GM21576 (cell line): Measurements from ENCODE around the gene TPO.

Experiments used
- ATAC-seq: cut with Tn5 transposase; IDR thresholded peaks from one replicate; pipeline ENCODE4 v1.9.1; 2021; ENCODE audit warnings: mild to moderate bottlenecking, moderate library complexity; ENCODE audit not compliant: unreplicated experiment

TPO gene

DNA sequence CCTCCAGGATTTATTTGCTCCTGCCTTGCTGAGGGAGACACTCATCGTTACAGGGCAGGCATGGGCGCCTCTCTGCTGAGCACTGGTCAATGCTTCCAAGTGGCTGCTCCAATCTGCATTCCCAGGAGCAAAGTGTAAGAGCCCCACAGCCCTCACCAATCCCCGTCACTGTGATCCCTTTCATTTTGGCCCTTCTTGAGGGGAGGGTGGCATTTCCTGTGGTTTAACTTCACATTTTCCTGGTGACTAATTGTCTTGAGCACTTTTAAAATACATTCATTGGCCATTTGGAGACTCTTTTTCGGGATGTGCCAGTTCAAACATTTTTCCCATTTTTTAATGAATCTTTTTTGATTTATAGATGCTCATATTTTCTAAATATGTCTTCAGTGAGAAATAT lies 33.0 kb downstream of the TPO start:
- no peak for ATAC-seq

DNA sequence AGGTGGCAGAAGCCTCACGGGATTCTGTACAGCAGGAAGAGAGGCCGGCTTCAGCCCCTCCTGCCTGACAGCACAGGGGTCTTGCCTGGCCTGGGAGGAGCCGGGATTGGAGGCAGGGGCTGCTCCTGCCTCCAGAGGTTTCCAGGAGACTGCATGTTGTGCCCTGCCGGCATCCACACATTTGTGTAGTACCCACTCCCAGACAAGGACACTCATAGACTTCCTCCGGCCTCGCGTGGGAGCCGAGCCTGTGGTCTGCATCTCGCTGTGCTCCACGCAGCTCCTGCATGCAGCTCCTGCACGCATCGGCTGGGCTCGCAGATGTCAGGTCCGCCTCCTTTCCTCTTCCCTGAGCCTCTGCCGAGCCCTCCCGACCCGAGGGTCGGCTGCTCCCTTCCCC lies 34.7 kb downstream of the TPO start:
- ATAC-seq, result no peak

DNA sequence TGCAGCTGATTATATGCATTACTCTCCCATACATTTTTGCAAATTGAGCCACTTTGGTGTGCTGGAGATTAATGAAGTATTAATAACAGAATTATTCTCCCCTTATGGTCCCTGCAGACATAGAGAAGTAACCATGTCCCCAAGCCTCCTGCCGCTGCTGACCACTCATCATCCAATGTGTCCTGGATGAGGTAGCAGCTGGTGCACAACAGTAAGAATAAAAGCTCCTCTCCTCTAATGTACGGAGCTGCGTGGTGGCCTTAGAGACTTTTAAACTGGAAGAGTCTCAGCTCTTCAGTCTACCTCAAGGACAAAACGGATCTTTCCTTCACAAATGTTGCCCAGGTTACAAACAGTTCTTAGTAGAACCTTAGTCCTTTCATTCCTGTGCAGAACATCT lies 37.7 kb downstream of the TPO start:
- no peak for ATAC-seq

DNA sequence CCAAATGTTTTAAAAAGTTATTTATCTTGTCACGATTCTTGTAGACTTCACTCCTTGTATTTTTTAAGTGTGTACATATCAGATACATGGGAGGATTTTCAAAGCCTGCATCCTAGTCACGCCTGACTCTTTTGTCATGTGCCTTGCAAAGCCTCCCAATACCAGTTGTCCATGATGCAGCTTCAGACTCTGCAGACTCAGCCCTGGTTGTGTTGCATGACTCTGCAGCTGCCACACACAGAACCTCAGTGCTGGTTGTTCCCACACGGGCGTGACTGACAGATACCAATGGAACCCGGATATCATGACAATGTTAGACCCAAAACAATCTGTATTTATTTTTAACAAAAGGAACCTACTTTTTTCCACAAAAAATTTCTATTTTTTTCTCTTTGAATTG lies 38.2 kb downstream of the TPO start:
- no peak for ATAC-seq

DNA sequence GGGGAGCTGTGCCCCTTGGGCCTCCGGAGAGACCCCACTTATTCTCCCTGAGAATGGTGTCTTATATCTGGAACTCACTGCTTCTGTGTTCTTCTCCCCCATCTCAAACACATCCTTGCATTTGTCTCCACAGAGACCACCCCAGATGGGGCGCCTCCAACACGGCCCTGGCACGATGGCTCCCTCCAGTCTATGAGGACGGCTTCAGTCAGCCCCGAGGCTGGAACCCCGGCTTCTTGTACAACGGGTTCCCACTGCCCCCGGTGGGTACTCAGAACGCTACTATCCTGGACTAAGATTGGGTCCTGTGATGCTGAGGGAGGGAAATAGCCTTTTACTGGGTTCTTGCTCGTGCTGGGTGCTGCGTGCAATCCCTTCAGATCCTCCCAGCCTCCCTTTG lies 40.3 kb downstream of the TPO start:
- no peak for ATAC-seq

DNA sequence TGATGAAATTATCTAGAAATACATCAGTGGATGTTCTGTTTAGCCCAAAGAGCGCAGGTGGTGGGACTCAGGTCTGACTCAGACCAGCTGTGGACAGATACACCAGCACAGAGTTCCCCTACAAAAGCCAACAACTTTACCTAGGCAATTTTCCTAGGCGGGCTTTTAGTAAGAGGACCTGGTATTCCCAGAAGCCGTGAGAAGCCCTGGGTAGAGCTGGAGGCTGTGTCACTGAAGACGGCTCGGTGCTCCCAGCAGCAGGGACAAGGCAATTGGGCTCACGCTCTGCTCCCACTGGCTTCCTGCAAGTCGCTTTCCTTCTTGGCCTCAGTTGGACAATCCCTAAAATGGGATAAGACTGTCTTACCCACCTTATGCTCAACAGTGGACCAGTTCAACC lies 41.1 kb downstream of the TPO start:
- no peak for ATAC-seq

DNA sequence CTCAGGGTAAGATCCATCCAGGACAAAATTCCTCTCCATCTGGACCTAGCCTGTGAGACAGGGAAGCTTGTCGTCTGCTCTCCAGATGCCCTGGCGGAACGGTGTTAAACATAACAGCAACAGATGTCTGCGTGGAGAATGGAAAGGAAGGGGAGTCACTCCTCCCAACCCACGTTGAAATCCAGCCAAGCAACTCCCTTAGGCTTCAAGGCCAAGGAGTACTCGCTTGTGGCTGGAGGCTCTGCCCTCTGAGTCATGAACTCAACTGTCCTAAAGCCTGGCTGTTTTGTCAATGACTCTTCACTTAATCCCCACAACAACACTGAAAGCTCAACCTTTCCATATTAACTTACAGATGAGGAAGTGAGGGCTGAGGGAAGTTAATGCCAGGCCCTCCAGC lies 42.2 kb downstream of the TPO start:
- ATAC-seq, result no peak

DNA sequence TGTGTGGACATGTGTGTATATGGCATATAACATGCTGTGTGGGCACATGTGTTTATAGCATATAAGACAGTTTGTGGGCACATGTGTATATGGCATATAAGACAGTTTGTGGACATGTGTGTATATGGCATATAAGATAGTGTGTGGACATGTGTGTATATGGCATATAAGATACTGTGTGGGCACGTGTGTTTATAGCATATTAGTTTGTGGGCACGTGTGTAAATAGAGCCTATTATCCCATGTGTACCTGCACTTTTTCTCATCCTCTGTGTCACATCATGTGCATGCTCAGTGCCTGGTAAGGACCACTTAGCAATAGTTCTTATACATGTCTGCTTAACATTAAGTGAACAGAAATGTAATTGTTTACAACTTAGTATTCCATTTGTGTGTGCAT lies 45.2 kb downstream of the TPO start:
- ATAC-seq, result no peak

DNA sequence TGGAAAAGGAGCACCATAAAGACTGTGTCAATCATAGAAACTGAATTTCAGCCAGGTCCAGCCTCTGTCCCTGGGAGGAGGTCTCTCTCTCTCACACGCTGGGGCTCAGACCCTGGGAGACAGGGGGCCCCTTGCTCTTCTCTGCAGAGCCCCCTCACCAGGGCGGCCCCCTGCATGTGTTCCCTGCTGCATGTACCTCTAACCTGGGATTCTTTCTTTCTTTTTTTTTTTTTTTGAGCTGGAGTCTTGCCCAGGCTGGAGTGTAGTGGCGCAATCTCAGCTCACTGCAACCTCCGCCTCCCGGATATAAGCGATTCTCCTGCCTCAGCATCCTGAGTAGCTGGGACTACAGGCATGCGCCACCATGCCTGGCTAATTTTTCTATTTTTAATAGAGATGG lies 46.5 kb downstream of the TPO start:
- ATAC-seq, result no peak

DNA sequence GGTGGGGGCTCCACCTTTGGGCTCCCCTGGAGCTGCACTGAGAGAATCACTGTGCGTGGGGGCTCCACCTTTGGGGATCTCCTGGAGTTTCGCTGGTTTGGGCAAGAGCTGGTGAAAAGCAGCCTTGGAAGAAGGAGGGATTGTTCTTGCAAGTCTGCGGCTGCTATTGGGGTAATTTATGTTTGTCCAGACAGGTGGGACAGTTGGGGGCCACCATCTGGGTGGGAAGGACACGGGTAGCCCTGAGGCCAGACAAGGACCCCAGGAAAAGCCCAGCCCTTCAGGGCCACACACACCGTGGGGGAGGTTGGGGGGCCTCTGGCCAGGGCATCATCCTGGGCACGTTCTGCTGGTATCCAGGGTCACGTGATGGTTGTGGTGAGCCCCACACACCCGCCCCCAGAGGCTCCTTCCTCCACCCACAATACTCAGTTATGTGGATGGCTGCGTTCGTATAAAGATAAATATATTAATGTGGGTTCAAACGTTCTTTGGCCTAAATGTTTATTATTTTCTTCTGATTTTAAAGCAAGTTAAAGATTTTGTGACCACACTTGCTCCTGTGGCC lies 47.7 kb downstream of the TPO start:
- no peak for ATAC-seq

DNA sequence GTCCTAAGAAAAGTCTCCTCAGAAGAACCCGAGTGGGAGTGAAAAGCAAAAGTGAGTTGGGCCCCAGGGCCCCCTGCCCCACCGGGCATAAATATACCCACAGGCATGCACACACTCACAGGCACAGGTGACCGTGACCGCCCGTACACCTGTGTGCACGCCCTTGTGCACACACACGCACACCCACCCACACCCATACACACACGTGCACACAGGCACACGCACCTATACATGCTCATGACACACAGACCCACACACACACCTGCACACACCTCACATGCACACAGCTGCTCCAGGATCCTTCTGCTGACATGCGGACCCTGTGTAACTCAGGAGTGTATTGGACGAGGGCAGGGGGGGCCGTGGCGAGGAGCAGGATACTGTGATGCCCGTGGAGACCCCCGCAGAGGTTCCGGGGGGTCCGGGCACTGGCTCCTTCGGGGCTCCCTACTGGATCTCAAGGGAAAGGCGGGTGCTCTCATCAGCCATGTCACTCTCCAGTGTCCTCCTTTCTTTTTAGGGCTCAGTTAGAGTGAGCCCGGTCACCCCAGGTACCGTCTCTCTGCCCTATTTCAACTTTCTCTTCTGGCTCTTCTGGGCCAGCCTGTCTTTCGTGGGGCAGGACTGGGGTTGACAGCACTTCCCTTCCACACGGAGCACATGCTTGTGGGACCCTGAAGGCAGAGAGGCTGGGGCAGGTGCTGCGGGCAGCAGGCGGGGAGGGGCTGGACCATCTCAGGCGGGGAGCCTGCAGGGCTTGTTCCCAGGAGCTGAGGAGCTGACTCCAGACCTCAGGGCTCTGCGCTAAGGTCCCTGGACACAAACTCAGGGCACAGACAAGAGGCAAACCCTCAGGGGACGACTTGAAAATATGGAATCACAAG lies 48.5 kb downstream of the TPO start:
- no peak for ATAC-seq

DNA sequence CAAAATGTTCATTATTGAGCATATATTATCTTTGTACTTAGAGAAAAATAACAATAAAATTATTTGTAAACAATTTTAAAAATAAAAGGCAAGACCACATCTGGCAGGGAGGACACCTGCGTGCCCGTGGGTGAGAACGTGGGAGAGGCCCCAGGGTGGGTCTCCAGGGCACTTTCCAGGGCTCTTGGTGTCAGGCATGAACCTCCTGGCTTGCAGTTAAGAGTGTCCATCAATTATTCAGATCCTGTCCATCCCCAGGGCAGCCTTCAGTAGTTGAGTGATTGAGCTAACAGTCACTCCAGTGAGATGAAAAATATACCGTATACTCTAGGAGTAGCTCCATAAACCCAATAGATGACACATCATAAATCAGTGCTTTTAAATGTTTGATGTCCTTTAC lies 49.7 kb downstream of the TPO start:
- no peak for ATAC-seq

DNA sequence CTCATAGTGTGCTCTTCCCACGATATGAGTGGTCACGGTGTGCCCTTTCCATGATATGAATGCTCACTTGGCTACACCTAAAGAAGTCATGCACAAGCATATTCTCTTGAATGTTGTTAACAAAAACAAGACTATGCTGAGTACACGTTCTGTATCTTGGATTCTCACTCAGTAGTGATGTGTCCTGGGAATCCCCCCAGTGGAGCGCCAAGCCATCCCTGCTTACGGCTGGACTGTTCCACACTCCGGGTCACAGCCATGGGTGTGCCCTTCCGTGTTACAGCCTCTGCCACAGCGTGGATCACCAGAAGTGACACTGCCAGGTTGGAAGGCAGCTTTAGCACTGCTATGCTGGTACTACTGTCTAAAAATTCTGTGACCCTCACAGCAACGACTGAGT lies 59.1 kb downstream of the TPO start:
- ATAC-seq, result no peak

DNA sequence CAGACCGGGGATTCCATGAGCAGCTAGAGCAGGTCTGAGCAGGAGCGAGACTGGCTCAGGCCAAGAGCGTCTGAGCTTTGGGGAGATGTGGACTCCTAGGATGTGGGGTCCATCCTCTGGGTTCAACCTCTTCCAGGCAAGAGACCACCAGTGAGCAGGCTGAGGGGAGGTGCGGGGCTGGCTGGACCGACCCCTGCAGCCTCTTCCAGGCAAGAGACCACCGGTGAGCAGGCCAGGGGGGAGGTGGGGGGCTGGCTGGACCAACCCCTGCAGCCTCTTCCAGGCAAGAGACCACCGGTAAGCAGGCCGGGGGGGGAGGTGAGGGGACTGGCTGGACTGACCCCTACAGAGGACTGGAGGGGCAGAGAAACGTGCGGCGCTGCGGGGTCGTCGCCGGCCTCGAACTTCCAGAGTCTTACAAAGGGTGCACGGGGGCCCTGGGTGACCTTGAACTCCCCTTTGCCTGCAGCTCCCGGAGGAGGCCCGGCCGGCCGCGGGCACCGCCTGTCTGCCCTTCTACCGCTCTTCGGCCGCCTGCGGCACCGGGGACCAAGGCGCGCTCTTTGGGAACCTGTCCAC lies 63.4 kb downstream of the TPO start:
- no peak for ATAC-seq

DNA sequence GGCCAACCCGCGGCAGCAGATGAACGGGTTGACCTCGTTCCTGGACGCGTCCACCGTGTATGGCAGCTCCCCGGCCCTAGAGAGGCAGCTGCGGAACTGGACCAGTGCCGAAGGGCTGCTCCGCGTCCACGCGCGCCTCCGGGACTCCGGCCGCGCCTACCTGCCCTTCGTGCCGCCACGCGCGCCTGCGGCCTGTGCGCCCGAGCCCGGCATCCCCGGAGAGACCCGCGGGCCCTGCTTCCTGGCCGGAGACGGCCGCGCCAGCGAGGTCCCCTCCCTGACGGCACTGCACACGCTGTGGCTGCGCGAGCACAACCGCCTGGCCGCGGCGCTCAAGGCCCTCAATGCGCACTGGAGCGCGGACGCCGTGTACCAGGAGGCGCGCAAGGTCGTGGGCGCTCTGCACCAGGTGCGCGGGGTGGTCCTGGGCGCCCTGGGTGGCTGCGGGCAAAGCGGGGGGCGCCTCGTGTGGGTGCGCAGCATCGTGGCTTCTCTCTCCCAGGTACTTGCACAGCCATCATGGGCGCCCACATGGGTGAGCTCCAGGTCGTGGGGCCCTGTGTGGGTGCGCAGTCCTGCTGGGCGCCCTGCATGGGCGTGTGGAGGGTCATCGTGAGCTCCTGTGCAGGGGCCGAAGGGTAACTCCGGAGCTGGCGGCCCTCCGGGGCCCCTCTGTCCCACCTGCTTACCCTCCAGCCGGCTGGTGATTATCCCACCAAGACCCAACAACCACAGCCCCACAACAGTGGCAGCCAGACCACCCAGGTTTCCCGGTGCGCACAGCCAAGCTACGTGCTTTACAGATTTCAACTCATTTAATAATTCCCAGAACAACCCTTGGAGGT lies 64.2 kb downstream of the TPO start:
- no peak for ATAC-seq

DNA sequence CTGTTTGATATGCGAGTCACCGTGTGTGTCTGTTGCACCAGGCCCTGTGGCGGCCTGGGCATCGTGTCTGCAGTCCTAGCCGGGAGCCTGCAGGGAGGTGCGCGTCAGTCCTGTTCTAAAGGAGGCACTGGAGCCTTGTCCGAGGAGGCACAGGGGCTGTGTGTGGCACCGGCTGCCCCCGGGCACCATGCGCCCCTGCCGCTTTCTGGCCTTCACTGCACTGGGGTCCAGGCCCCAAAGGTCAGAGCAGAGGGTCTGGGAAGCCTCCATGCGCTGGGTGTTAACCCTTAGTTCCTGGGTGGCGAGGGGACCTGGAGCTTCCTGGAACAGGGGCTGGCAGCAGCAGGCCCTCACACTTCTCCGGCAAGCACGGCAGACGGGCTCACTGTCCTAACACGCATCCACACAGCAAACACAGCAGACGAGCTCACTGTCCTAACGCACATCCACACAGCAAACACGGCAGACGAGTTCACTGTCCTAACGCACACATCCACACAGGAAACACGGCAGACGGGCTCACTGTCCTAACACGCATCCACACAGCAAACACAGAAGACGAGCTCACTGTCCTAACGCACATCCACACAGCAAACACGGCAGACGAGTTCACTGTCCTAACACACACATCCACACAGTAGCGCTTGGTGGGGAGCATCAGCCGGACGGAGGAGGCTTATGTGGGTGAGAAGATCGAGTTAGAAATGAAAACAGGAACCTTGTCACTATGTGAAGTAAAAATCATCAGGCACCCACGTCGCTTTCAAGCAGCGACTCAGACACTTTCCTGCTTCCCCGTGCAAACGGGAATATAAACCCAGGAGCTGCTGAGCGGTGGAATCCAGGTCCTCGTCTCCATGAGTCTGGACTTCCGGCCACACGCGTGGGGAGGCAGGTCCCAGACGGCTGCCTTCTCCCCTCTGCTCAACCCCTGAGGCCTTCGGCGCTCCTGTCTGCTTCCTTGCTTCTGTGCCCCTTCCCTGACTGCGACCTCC lies 65.3 kb downstream of the TPO start:
- no peak for ATAC-seq

DNA sequence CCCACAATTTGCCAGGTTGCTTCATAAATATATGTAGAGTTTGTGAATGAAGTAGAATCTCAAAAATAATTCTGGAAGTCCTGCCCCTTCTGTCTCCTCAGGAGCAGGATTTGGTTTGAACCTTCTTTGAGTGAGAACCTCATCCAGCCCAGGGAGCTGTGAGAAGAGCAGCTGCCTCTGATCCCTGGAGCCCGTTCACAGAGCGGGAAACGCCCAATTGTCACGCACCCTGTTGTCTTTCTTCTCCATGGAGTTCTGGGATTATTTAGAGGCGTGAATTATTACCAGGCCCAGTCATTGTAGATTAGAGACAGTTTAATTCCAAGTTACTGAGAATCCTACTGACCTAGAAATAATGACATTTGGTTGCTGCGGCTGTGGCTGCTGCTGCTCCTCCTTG lies 66.1 kb downstream of the TPO start:
- no peak for ATAC-seq

DNA sequence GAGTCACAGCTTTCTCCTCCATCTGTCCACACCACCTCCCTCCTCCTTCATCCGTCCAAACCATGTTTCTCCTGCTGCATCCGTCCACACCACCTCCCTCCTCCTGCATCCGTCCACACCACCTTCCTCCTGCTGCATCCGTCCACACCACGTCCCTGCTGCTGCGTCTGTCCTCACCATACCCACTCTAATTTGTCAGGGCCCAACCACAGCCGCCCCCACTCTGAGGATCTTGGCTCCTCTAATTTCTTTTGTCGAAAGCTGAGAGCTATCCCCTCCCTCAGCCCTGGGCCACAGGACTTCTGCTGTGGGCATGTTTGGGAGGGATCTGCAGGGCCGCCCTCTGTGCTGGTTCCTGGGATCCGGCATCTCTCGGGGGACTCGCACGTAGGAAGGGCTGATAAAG lies 67.4 kb downstream of the TPO start:
- no peak for ATAC-seq

DNA sequence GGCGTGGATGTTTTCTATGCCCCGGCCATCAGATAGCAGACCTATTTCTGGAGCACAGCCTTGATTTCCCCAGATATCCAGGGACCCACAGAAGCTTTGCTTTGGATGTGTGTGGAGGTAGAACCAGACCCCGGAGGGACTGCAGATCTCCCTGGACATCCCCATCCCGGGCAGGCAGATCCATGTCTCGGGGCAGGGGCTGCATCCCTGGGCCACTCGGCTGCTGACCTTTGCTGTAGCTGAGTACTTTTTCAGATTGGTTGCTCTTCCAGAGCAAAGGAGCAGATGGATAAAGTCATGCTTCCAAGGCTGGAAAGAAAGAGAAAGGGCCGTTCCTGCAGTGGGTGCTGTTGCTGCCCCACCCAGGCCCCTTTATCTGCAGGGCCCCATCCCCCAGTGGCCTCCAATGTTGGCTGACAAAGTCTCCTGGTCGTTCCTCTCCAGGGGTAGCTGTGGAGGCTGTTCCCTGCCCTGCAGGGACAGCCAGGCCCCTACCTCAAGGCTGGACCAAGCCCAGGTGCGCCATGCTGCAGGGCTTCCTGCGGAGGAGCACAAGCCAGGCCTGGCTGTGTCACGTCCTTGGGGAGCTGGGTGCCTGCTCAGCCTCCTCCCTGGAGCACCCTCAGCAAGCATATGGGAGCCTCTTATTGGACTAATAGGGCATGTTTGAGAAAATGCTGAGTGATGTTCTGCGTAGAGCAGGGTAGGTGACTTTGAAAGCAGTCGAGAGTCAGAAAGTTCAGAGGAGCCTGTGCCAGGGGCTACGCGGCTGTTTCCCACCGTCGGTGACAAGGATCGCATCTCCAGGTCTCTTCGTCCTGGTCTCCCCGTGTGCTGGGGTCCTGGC lies 68.4 kb downstream of the TPO start:
- ATAC-seq, result no peak
